HepG2 (cell line): ENCODE measurements around the gene DRAP1. TPM values are rescaled to one million over a fixed set of nuclear protein-coding genes. Genes with fewer than 3 reads are reported as not detected.

Experiments used
- BRD4 ChIP-seq: sonication (generic); formaldehyde crosslinking; IDR thresholded peaks from 2 replicates; pipeline ENCODE4 v1.4.0; 2020; ENCODE audit warnings: missing genetic modification reagents
- CEBPB ChIP-seq: IDR thresholded peaks from 2 replicates; pipeline ENCODE4 v1.6.1; 2011; ENCODE audit warnings: low read depth, low read length, improper control_type of control experiment, borderline replicate concordance
- CREB1 ChIP-seq, 2 experiments: fragments of 450-650 bp in 1 of 2; IDR thresholded peaks; 2 replicates each; pipeline ENCODE4 v1.6.1; 2016 to 2017; ENCODE audit warnings: control low read depth in 1 of 2, mild to moderate bottlenecking in 1 of 2, missing compliant biosample characterization in 1 of 2, missing genetic modification characterization in 1 of 2
- KAT8 ChIP-seq: IDR thresholded peaks from 2 replicates; pipeline ENCODE4 v1.6.1; 2016; ENCODE audit warnings: missing genetic modification reagents, missing compliant biosample characterization
- MEIS1 ChIP-seq: sonication (generic); formaldehyde crosslinking; IDR thresholded peaks from 2 replicates; pipeline ENCODE4 v1.9.0; 2021; ENCODE audit warnings: mild to moderate bottlenecking, missing genetic modification reagents, moderate library complexity, borderline replicate concordance
- PTBP1 ChIP-seq: fragments of 200-400 bp; formaldehyde crosslinking; IDR thresholded peaks from 2 replicates; pipeline ENCODE4 v1.6.1; 2018; ENCODE audit warnings: low read length, low read depth; ENCODE audit not compliant: poor library complexity, severe bottlenecking
- RBAK ChIP-seq: sonication (generic); formaldehyde crosslinking; IDR thresholded peaks from 2 replicates; pipeline ENCODE4 v1.5.1; 2020; ENCODE audit warnings: mild to moderate bottlenecking, missing genetic modification reagents
- SIX4 ChIP-seq: sonication (generic); formaldehyde crosslinking; IDR thresholded peaks from 2 replicates; pipeline ENCODE4 v1.4.0; 2020; ENCODE audit warnings: missing genetic modification reagents
- SMAD9 ChIP-seq: sonication (generic); formaldehyde crosslinking; IDR thresholded peaks from 2 replicates; pipeline ENCODE4 v1.5.1; 2020; ENCODE audit warnings: mild to moderate bottlenecking, missing genetic modification reagents
- ZNF12 ChIP-seq: sonication (generic); formaldehyde crosslinking; IDR thresholded peaks from 2 replicates; pipeline ENCODE4 v1.5.0; 2020; ENCODE audit warnings: missing genetic modification reagents
- ZNF160 ChIP-seq: sonication (generic); formaldehyde crosslinking; IDR thresholded peaks from 2 replicates; pipeline ENCODE4 v1.8.0; 2022; ENCODE audit warnings: mild to moderate bottlenecking, inconsistent platforms, missing genetic modification reagents
- ZNF382 ChIP-seq: sonication (generic); formaldehyde crosslinking; IDR thresholded peaks from 2 replicates; pipeline ENCODE4 v1.5.0; 2020; ENCODE audit warnings: missing genetic modification reagents, mild to moderate bottlenecking, borderline replicate concordance
- ZNF614 ChIP-seq: IDR thresholded peaks from 2 replicates; pipeline ENCODE4 v1.6.1; 2018; ENCODE audit warnings: missing biosample characterization, missing genetic modification reagents, inconsistent platforms, borderline replicate concordance
- ZNF670 ChIP-seq: sonication (generic); formaldehyde crosslinking; IDR thresholded peaks from 2 replicates; pipeline ENCODE4 v1.8.0; 2022; ENCODE audit warnings: mild to moderate bottlenecking, missing genetic modification reagents, borderline replicate concordance
- ZNF749 ChIP-seq: sonication (generic); formaldehyde crosslinking; IDR thresholded peaks from 2 replicates; pipeline ENCODE4 v1.8.0; 2022; ENCODE audit warnings: mild to moderate bottlenecking, missing genetic modification reagents, moderate library complexity, borderline replicate concordance
- polyA plus RNA-seq, 8 experiments: library from polyadenylated mRNA; depleted of rRNA in 3 of 8; stranded (reverse) in 7 of 8; unstranded in 1 of 8; fragments of >200 nt; fragmentation: Illumina TruSeq in 4 of 8; extraction: Trizol in 4 of 8; gene quantifications; 2 replicates each; pipeline versions ENCODE4 v1.2.1 to v1.2.3, GENCODE V29; 2011 to 2016; ENCODE audit warnings: low read depth in 4 of 8, missing spikeins in 1 of 8, mixed read lengths in 1 of 8; ENCODE audit not compliant: insufficient read depth in 1 of 8
- total RNA-seq, 5 experiments: library from RNA; depleted of rRNA; stranded (reverse); fragments of >200 nt; fragmentation: Illumina TruSeq; extraction: Trizol; gene quantifications; 2 replicates each; pipeline ENCODE4 v1.2.3, GENCODE V29; 2016; ENCODE audit warnings: low read depth in 1 of 5
- TF ChIP-seq, protein P1 (sequence below), 2 experiments: sonication (generic) in 1 of 2; formaldehyde crosslinking in 1 of 2; IDR thresholded peaks; 2 replicates each; pipeline versions ENCODE4 v1.5.1 to v1.6.1; 2011 to 2020; ENCODE audit warnings: borderline replicate concordance in 1 of 2, low read depth in 1 of 2, low read length in 1 of 2, mild to moderate bottlenecking in 1 of 2, missing genetic modification reagents in 1 of 2, moderate library complexity in 1 of 2
- TF ChIP-seq, protein P2 (sequence below): sonication (generic); formaldehyde crosslinking; IDR thresholded peaks from 2 replicates; pipeline ENCODE4 v1.4.0; 2020; ENCODE audit warnings: mild to moderate bottlenecking, missing genetic modification reagents
- TF ChIP-seq, protein P3 (sequence below): IDR thresholded peaks from 2 replicates; pipeline ENCODE4 v1.6.1; 2016; ENCODE audit warnings: missing compliant biosample characterization, missing genetic modification reagents, borderline replicate concordance
- TF ChIP-seq, protein P4 (sequence below): sonication (generic); formaldehyde crosslinking; conservative IDR thresholded peaks from 2 replicates; pipeline ENCODE4 v1.4.0; 2020; ENCODE audit warnings: missing genetic modification reagents
- TF ChIP-seq, protein P5 (sequence below): sonication (generic); formaldehyde crosslinking; IDR thresholded peaks from 2 replicates; pipeline ENCODE4 v1.4.0; 2020; ENCODE audit warnings: mild to moderate bottlenecking, low read depth, missing genetic modification reagents
- TF ChIP-seq, protein P6 (sequence below): sonication (generic); formaldehyde crosslinking; IDR thresholded peaks from 2 replicates; pipeline ENCODE4 v1.5.1; 2020; ENCODE audit warnings: mild to moderate bottlenecking, moderate library complexity, missing genetic modification reagents

Gene DRAP1
- total and polyA plus RNA-seq, 2 of the 13 experiments (the other 11 are each of a cell fraction or from before 2014, with no cell fraction given): 46.8 to 52.3 TPM

DNA sequence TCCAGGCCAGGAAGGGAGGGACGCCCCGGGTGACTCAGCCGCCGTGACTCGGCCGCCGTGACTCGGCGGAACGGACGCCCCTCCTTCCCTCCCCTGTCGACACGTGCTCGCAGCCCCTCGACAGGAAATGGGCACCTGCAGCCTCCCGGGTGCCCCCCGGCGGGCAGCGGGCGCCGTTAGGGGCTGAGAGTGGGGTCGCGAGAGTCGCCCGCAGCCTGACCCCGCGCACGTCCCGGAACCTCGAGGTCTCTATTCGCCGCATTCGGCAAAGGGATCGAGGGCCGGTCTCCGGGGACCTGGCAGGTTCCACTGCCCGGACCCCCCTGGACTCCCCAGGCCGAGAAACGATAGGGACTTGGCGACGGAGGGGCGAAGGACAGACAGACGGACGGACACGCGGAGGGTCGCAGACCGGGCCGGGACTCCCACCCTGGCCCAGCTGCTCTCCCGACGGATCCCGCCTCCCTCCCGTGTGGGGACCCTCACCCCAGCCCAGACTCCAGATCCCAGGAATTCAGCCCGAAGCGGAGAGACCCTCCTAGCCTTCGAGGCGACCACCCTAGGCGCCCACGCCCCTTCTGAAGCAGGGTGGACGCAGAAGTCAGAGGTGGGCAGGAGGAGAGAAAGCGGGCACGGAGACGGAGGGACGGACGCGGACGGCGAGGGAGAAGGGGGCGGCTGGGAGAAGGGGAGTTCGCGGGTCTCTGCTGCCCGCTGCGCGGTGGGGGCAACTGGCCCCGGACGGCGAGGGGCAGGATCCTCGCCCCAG lies 19.7 kb upstream of the DRAP1 start (continued):
- TF ChIP-seq, protein P1, sequence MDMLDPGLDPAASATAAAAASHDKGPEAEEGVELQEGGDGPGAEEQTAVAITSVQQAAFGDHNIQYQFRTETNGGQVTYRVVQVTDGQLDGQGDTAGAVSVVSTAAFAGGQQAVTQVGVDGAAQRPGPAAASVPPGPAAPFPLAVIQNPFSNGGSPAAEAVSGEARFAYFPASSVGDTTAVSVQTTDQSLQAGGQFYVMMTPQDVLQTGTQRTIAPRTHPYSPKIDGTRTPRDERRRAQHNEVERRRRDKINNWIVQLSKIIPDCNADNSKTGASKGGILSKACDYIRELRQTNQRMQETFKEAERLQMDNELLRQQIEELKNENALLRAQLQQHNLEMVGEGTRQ (IDR thresholded peaks at IDR 0.05; ENCODE audit: low read depth, low read length): no peak
- TF ChIP-seq, protein P1 (CRISPR knock-in tag; IDR thresholded peaks at IDR 0.05; ENCODE audit: borderline replicate concordance): peak; percentile 59; the same call in 1 of the 2 replicates
- TF ChIP-seq PTBP1 (no peak), ZNF382 (CRISPR knock-in tag) (no peak), ZNF160 (CRISPR knock-in tag) (no peak), RBAK (CRISPR knock-in tag) (no peak), MEIS1 (CRISPR knock-in tag) (no peak), SMAD9 (CRISPR knock-in tag) (0 out of 2 replicates have a peak, but pooled peaks have one; percentile 16), CREB1 (IDR thresholded peaks at IDR 0.05) (no peak), CREB1 (CRISPR knock-in tag; IDR thresholded peaks at IDR 0.05) (no peak), ZNF670 (CRISPR knock-in tag) (peak; percentile 95), ZNF749 (CRISPR knock-in tag) (peak; percentile 53; the same call in 1 of the 2 replicates), SIX4 (CRISPR knock-in tag) (no peak), ZNF614 (peak; percentile 69; the same call in 1 of the 2 replicates), CEBPB (no peak), BRD4 (CRISPR knock-in tag) (0 out of 2 replicates have a peak, but pooled peaks have one; percentile 19), ZNF12 (CRISPR knock-in tag) (no peak), KAT8 (CRISPR knock-in tag) (peak; percentile 44)
- TF ChIP-seq, protein P2, sequence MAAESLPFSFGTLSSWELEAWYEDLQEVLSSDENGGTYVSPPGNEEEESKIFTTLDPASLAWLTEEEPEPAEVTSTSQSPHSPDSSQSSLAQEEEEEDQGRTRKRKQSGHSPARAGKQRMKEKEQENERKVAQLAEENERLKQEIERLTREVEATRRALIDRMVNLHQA (CRISPR knock-in tag): no peak
- TF ChIP-seq, protein P3, sequence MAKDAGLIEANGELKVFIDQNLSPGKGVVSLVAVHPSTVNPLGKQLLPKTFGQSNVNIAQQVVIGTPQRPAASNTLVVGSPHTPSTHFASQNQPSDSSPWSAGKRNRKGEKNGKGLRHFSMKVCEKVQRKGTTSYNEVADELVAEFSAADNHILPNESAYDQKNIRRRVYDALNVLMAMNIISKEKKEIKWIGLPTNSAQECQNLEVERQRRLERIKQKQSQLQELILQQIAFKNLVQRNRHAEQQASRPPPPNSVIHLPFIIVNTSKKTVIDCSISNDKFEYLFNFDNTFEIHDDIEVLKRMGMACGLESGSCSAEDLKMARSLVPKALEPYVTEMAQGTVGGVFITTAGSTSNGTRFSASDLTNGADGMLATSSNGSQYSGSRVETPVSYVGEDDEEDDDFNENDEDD (CRISPR knock-in tag): peak; percentile 85; the same call in 1 of the 2 replicates
- TF ChIP-seq, protein P4, sequence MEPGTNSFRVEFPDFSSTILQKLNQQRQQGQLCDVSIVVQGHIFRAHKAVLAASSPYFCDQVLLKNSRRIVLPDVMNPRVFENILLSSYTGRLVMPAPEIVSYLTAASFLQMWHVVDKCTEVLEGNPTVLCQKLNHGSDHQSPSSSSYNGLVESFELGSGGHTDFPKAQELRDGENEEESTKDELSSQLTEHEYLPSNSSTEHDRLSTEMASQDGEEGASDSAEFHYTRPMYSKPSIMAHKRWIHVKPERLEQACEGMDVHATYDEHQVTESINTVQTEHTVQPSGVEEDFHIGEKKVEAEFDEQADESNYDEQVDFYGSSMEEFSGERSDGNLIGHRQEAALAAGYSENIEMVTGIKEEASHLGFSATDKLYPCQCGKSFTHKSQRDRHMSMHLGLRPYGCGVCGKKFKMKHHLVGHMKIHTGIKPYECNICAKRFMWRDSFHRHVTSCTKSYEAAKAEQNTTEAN: no peak
- TF ChIP-seq, protein P5, sequence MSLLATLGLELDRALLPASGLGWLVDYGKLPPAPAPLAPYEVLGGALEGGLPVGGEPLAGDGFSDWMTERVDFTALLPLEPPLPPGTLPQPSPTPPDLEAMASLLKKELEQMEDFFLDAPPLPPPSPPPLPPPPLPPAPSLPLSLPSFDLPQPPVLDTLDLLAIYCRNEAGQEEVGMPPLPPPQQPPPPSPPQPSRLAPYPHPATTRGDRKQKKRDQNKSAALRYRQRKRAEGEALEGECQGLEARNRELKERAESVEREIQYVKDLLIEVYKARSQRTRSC (CRISPR knock-in tag): no peak
- TF ChIP-seq, protein P6, sequence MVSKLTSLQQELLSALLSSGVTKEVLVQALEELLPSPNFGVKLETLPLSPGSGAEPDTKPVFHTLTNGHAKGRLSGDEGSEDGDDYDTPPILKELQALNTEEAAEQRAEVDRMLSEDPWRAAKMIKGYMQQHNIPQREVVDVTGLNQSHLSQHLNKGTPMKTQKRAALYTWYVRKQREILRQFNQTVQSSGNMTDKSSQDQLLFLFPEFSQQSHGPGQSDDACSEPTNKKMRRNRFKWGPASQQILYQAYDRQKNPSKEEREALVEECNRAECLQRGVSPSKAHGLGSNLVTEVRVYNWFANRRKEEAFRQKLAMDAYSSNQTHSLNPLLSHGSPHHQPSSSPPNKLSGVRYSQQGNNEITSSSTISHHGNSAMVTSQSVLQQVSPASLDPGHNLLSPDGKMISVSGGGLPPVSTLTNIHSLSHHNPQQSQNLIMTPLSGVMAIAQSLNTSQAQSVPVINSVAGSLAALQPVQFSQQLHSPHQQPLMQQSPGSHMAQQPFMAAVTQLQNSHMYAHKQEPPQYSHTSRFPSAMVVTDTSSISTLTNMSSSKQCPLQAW (CRISPR knock-in tag): peak; percentile 62
